Activated naive CD4-positive, alpha-beta T cell treated with anti-CD3 and anti-CD28 coated beads, Interleukin-2, amount 50 U/mL, for 72 hours (primary cell): ENCODE data around the gene ETV7. TPM values are rescaled to one million over a fixed set of nuclear protein-coding genes. Genes with fewer than 3 reads are reported as not detected.

Experiments
- ATAC-seq, 2 donors: fragments of 150-1000 bp; cut with Tn5 transposase; 2 replicates each; pipeline ENCODE4 v1.10.0; 2021; ENCODE audit warnings: mild to moderate bottlenecking in 2 of 2, moderate library complexity in 2 of 2
- DNase-seq, 2 donors: peaks; one replicate each; pipeline ENCODE4 v3.0.0; 2021 to 2022; ENCODE audit warnings: low spot score in 2 of 2
- H3K27ac Mint-ChIP-seq, 2 donors: one replicate each; pipeline ENCODE4 v1.8.0; 2022; ENCODE audit warnings: mild to moderate bottlenecking in 2 of 2, mixed read lengths in 2 of 2
- H3K36me3 Mint-ChIP-seq, 2 donors: one replicate each; pipeline ENCODE4 v1.8.0; 2022; ENCODE audit warnings: mixed read lengths in 2 of 2
- H3K9me3 Mint-ChIP-seq, 2 donors: one replicate each; pipeline ENCODE4 v1.8.0; 2022; ENCODE audit warnings: mixed read lengths in 2 of 2
- total RNA-seq, 2 donors: library from RNA; stranded (reverse); gene quantifications; one replicate each; pipeline ENCODE4 v1.2.3, GENCODE V29; 2022

ETV7 gene
- total RNA-seq, 2 donors from 2014 or later, result 0.16 to 2.0 TPM

GRCh38 chr6:36337814-36338213 lies 49.7 kb downstream of the ETV7 start:
- no peaks in the 10 kb centered on the region for H3K9me3 Mint-ChIP-seq
- H3K27ac Mint-ChIP-seq, result peak overlapping the region in 1 of 2 donors; percentile 25
- ATAC-seq (peak in 1 of 2 donors; percentile 35), DNase-seq (no peak)
- no peaks in the 10 kb centered on the region for H3K36me3 Mint-ChIP-seq

- ATAC-seq, result peak in 1 of 2 donors; percentile 39
- H3K36me3 Mint-ChIP-seq, result no peaks in the 10 kb centered on the region
- DNase-seq, result no peak
- H3K9me3 Mint-ChIP-seq, result no peaks in the 10 kb centered on the region
- H3K27ac Mint-ChIP-seq, result peak within 1 kb of the TSS in 1 of 2 donors; percentile 34
Observed at GRCh38 chr6:36336779-36337241, 50.7 kb downstream of the ETV7 start, which contains the start of gene BNIP5. BNIP5 (minus strand) TSS chr6:36336888; CDS start chr6:36330690, 6,198 bp downstream.

GRCh38 chr6:36336208-36336710 lies 51.2 kb downstream of the ETV7 start:
- Mint-ChIP-seq H3K27ac (no peak overlapping the region), H3K9me3 (no peaks in the 10 kb centered on the region), H3K36me3 (no peaks in the 10 kb centered on the region)
- ATAC-seq (no peak), DNase-seq (no peak)

GRCh38 chr6:36335465-36336207 lies 51.8 kb downstream of the ETV7 start:
- H3K36me3 Mint-ChIP-seq, result no peaks in the 10 kb centered on the region

GRCh38 chr6:36334832-36335459 lies 52.5 kb downstream of the ETV7 start:
- no peak overlapping the region for H3K27ac Mint-ChIP-seq
- no peaks in the 10 kb centered on the region for H3K9me3 Mint-ChIP-seq
- no peak for DNase-seq
- H3K36me3 Mint-ChIP-seq, result no peaks in the 10 kb centered on the region
- peak in 1 of 2 donors; percentile 24 for ATAC-seq

More at GRCh38 chr6:36335465-36336207, 51.8 kb downstream of the ETV7 start:
- ATAC-seq (no peak), DNase-seq (no peak)
- H3K9me3 Mint-ChIP-seq, result no peaks in the 10 kb centered on the region
- H3K27ac Mint-ChIP-seq, result no peak overlapping the region

- Mint-ChIP-seq H3K36me3 (no peaks in the 10 kb centered on the region), H3K27ac (no peak overlapping the region), H3K9me3 (no peaks in the 10 kb centered on the region)
- DNase-seq (no peak), ATAC-seq (no peak)
Observed at GRCh38 chr6:36333931-36334725, 53.3 kb downstream of the ETV7 start.

- DNase-seq (no peak), ATAC-seq (no peak)
- no peaks in the 10 kb centered on the region for H3K36me3 Mint-ChIP-seq
- no peaks in the 10 kb centered on the region for H3K9me3 Mint-ChIP-seq
- no peak overlapping the region for H3K27ac Mint-ChIP-seq
Observed at GRCh38 chr6:36333171-36333895, 54.1 kb downstream of the ETV7 start.

GRCh38 chr6:36331381-36331780 lies 56.1 kb downstream of the ETV7 start:
- DNase-seq (no peak), ATAC-seq (no peak)
- H3K36me3 Mint-ChIP-seq, result no peaks in the 10 kb centered on the region
- H3K9me3 Mint-ChIP-seq, result no peaks in the 10 kb centered on the region
- H3K27ac Mint-ChIP-seq, result no peak overlapping the region

GRCh38 chr6:36330366-36330765 lies 57.1 kb downstream of the ETV7 start:
- H3K27ac Mint-ChIP-seq, result no peak overlapping the region
- H3K36me3 Mint-ChIP-seq, result no peaks in the 10 kb centered on the region
- DNase-seq, result no peak
- no peaks in the 10 kb centered on the region for H3K9me3 Mint-ChIP-seq
- no peak for ATAC-seq

GRCh38 chr6:36329798-36330291 lies 57.6 kb downstream of the ETV7 start:
- Mint-ChIP-seq H3K36me3 (no peaks in the 10 kb centered on the region), H3K27ac (no peak overlapping the region), H3K9me3 (no peaks in the 10 kb centered on the region)
- no peak for ATAC-seq
- no peak for DNase-seq

- no peaks in the 10 kb centered on the region for H3K9me3 Mint-ChIP-seq
- no peaks in the 10 kb centered on the region for H3K36me3 Mint-ChIP-seq
- DNase-seq (no peak), ATAC-seq (no peak)
- H3K27ac Mint-ChIP-seq, result peak overlapping the region in 1 of 2 donors; percentile 51
Observed at GRCh38 chr6:36328600-36328999, 58.9 kb downstream of the ETV7 start.

- no peak for ATAC-seq
- no peaks in the 10 kb centered on the region for H3K9me3 Mint-ChIP-seq
- no peak for DNase-seq
- no peak overlapping the region for H3K27ac Mint-ChIP-seq
- H3K36me3 Mint-ChIP-seq, result no peaks in the 10 kb centered on the region
Observed at GRCh38 chr6:36327919-36328236, 59.6 kb downstream of the ETV7 start.

- no peaks in the 10 kb centered on the region for H3K9me3 Mint-ChIP-seq
- DNase-seq (no peak), ATAC-seq (no peak)
- no peaks in the 10 kb centered on the region for H3K36me3 Mint-ChIP-seq
- no peak overlapping the region for H3K27ac Mint-ChIP-seq
Observed at GRCh38 chr6:36327226-36327918, 60.1 kb downstream of the ETV7 start.

GRCh38 chr6:36326356-36326995 lies 61.0 kb downstream of the ETV7 start:
- H3K9me3 Mint-ChIP-seq, result no peaks in the 10 kb centered on the region
- no peak for DNase-seq
- H3K36me3 Mint-ChIP-seq, result no peaks in the 10 kb centered on the region
- ATAC-seq, result no peak
- no peak overlapping the region for H3K27ac Mint-ChIP-seq

GRCh38 chr6:36324715-36325114 lies 62.8 kb downstream of the ETV7 start:
- no peaks in the 10 kb centered on the region for H3K36me3 Mint-ChIP-seq
- no peak for ATAC-seq
- DNase-seq, result no peak
- no peaks in the 10 kb centered on the region for H3K9me3 Mint-ChIP-seq
- H3K27ac Mint-ChIP-seq, result no peak overlapping the region
